Gastrocnemius medialis (tissue), 4 donors: ENCODE data around the gene CSH1. TPM values are rescaled to one million over a fixed set of nuclear protein-coding genes. Genes with fewer than 3 reads are reported as not detected.

Experiments
- ATAC-seq, 2 donors: fragments of 150-250 bp; one replicate each; pipeline ENCODE4 v1.9.1; 2016
- DNase-seq, 2 donors: peaks; one replicate each; pipeline ENCODE4 v3.0.0-alpha.2; 2019
- H3K27ac ChIP-seq, 4 donors: fragments of 200-600 bp; sonication (generic); 1 replicate in 1 of 4; 2 replicates in 3 of 4; pipeline ENCODE4 v1.5.1; 2016 to 2018; ENCODE audit warnings: mild to moderate bottlenecking in 2 of 4, moderate library complexity in 1 of 4
- H3K27me3 ChIP-seq, 3 donors: fragments of 200-600 bp; sonication (generic) in 2 of 3; 1 replicate in 1 of 3; 2 replicates in 2 of 3; pipeline versions ENCODE4 v1.5.1 to v1.6.0; 2016 to 2019; ENCODE audit warnings: mild to moderate bottlenecking in 1 of 3, moderate library complexity in 1 of 3
- H3K36me3 ChIP-seq, 2 donors: fragments of 200-600 bp; sonication (generic) in 1 of 2; one replicate each; pipeline ENCODE4 v1.5.1; 2017 to 2018
- H3K4me1 ChIP-seq, 2 donors: fragments of 200-600 bp; sonication (generic) in 1 of 2; one replicate each; pipeline ENCODE4 v1.5.1; 2016 to 2017; ENCODE audit warnings: mild to moderate bottlenecking in 2 of 2
- H3K4me3 ChIP-seq, 4 donors: fragments of 200-600 bp; sonication (generic) in 3 of 4; 1 replicate in 1 of 4; 2 replicates in 3 of 4; pipeline ENCODE4 v1.5.1; 2016 to 2019; ENCODE audit warnings: mild to moderate bottlenecking in 2 of 4
- H3K9me3 ChIP-seq, 3 donors: fragments of 200-600 bp; sonication (generic) in 2 of 3; 1 replicate in 1 of 3; 2 replicates in 2 of 3; pipeline ENCODE4 v1.5.1; 2016 to 2019
- POLR2A ChIP-seq, 2 donors: fragments of 450-650 bp; IDR thresholded peaks; one replicate each; pipeline ENCODE4 v1.6.1; 2017; ENCODE audit warnings: antibody characterized with exemption in 2 of 2, mild to moderate bottlenecking in 2 of 2, moderate library complexity in 2 of 2
- in situ Hi-C, 4 donors: fragments of 200-750 bp; cut with MboI; loops; one replicate each; pipeline versions ENCODE4 v1.15.0 to v1.8.0; 2017; ENCODE audit warnings: low sequenced_read_pairs in 4 of 4
- intact Hi-C: fragments of 100-400 bp; cut with DNase I; formaldehyde crosslinking; loops from one replicate; pipeline ENCODE4 v1.15.1; 2023; ENCODE audit warnings: low total_unique reads
- total RNA-seq, 4 donors: library from RNA; depleted of rRNA; stranded (reverse); fragments of >200 nt; gene quantifications; one replicate each; pipeline versions ENCODE4 v1.1.0 to v1.2.3, GENCODE V29; 2016
- TF ChIP-seq, protein P1 (sequence below), 5 experiments: fragments of 450-650 bp in 3 of 5; fragments of 200-600 bp in 2 of 5; sonication (generic) in 2 of 5; IDR thresholded peaks in 4 of 5; conservative IDR thresholded peaks in 1 of 5; 1 replicate in 4 of 5; 2 replicates in 1 of 5; pipeline ENCODE4 v1.5.1; 2016 to 2019; ENCODE audit warnings: antibody characterized with exemption in 5 of 5, mild to moderate bottlenecking in 3 of 5, moderate library complexity in 3 of 5

CSH1 gene
- total RNA-seq, 4 donors from 2014 or later, result not detected

DNA sequence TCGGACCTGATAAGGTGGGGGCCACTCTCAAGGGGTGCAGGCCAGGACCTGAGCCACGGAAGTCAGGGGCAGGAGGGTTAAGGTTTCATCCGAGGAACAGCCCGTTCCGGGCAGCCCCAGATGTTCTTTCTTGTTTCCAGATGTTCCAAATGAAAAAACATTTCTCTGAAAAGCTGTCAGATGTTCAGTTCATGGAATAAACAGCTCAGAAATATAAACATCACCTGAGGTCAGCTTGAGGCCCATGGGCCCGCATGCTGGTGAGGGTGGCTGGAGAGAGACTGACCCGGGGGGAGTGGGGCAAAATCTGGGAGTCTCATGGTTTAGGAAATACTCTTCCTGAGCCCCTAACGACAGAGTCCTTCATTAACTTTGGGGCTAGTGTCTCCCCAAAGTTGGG, 37.2 kb upstream of the CSH1 start:
- TF ChIP-seq, protein P1, sequence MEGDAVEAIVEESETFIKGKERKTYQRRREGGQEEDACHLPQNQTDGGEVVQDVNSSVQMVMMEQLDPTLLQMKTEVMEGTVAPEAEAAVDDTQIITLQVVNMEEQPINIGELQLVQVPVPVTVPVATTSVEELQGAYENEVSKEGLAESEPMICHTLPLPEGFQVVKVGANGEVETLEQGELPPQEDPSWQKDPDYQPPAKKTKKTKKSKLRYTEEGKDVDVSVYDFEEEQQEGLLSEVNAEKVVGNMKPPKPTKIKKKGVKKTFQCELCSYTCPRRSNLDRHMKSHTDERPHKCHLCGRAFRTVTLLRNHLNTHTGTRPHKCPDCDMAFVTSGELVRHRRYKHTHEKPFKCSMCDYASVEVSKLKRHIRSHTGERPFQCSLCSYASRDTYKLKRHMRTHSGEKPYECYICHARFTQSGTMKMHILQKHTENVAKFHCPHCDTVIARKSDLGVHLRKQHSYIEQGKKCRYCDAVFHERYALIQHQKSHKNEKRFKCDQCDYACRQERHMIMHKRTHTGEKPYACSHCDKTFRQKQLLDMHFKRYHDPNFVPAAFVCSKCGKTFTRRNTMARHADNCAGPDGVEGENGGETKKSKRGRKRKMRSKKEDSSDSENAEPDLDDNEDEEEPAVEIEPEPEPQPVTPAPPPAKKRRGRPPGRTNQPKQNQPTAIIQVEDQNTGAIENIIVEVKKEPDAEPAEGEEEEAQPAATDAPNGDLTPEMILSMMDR (IDR thresholded peaks at IDR 0.05 in 4 of 5, conservative IDR thresholded peaks at IDR 0.05 in 1 of 5), result no peak
- no peak for TF ChIP-seq POLR2A (IDR thresholded peaks at IDR 0.05)
- DNase-seq (no peak), ATAC-seq (no peak)
- Histone ChIP-seq H3K27me3 (no peaks in the 10 kb centered on the region), H3K27ac (no peak overlapping the region), H3K36me3 (no peaks in the 10 kb centered on the region), H3K4me1 (peaks cover 13 to 21% of the 10 kb centered on the region in 2 donors), H3K9me3 (no peaks in the 10 kb centered on the region), H3K4me3 (no peak overlapping the region)
- in situ Hi-C loops (no loop called here), intact Hi-C loops (no loop called here)

DNA sequence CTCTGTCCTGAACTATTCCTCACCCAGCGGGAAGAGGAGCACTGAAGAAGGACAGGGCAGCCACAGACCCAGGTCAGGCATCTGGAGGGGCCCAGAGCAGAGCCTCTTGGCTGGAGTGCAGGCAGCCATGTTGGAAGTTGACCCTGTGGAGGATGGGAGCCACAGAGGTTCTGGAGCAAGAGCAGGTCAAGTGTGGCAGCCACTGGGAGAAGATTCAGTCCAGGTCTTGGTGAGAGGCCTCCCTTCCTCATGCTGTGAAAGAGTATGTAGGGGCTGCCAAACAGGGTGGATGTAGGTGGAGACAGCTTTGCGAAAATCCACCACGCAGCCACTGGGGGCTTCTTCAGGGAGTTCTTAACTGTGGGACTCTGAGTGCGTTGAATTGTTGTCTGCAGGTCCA, 36.3 kb upstream of the CSH1 start:
- H3K36me3 ChIP-seq, result no peaks in the 10 kb centered on the region
- in situ Hi-C loops, result no loop called here
- no peaks in the 10 kb centered on the region for H3K27me3 ChIP-seq
- H3K9me3 ChIP-seq, result no peaks in the 10 kb centered on the region
- DNase-seq (no peak), ATAC-seq (no peak)
- H3K4me1 ChIP-seq, result peaks cover 13 to 21% of the 10 kb centered on the region in 2 donors
- no peak overlapping the region for H3K4me3 ChIP-seq
- TF ChIP-seq POLR2A (IDR thresholded peaks at IDR 0.05), result no peak
- TF ChIP-seq, protein P1 (IDR thresholded peaks at IDR 0.05 in 4 of 5, conservative IDR thresholded peaks at IDR 0.05 in 1 of 5), result no peak
- intact Hi-C loops, result no loop called here
- H3K27ac ChIP-seq, result peak overlapping the region in 2 of 4 donors; percentile 26 to 65

DNA sequence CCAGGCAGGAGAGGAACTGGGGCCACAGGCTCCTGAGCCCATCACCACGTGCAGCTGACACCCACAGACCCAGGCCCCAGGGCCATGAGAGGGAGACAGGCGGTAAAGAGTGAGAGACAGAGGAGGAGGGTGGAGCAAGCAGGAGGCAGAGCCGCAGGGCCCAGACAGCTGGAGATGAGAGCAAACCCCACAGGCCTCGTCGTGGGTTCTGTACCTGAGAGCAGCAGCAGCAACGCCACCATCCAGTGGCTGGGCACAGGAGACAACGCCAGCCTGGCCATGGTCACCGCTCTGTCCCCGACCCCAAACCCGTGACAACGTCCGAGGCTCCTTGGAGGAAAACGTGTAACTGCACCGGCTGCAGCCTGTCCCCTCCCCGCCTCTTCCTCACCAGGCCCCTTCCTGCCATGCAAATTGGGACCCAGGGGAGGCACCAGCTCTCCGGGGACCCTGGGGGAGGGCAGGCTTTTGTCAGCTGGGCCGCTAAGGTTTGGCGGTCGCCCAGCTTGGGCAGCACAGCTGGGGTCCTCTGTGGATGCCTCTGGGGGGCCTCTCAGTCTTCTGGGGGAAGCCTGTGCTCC, 35.7 kb upstream of the CSH1 start, which contains the start of gene CD79B:
TSS of gene CD79B (minus strand) at position 351 of the 581 bp plus-strand sequence. CDS start at position 281, 70 bp downstream.
- Histone ChIP-seq H3K27ac (peak within 1 kb of the TSS; percentile 59 to 72 (median 66)), H3K4me1 (peaks cover 13 to 21% of the 10 kb centered on the region in 2 donors), H3K27me3 (no peaks in the 10 kb centered on the region), H3K9me3 (no peaks in the 10 kb centered on the region), H3K36me3 (no peaks in the 10 kb centered on the region), H3K4me3 (peak within 1 kb of the TSS in 3 of 4 donors; percentile 17 to 38 (median 27))
- TF ChIP-seq, protein P1 (IDR thresholded peaks at IDR 0.05 in 4 of 5, conservative IDR thresholded peaks at IDR 0.05 in 1 of 5), result no peak
- no peak for TF ChIP-seq POLR2A (IDR thresholded peaks at IDR 0.05)
- intact Hi-C loops (no loop called here), in situ Hi-C loops (no loop called here)
- ATAC-seq (no peak), DNase-seq (no peak)

DNA sequence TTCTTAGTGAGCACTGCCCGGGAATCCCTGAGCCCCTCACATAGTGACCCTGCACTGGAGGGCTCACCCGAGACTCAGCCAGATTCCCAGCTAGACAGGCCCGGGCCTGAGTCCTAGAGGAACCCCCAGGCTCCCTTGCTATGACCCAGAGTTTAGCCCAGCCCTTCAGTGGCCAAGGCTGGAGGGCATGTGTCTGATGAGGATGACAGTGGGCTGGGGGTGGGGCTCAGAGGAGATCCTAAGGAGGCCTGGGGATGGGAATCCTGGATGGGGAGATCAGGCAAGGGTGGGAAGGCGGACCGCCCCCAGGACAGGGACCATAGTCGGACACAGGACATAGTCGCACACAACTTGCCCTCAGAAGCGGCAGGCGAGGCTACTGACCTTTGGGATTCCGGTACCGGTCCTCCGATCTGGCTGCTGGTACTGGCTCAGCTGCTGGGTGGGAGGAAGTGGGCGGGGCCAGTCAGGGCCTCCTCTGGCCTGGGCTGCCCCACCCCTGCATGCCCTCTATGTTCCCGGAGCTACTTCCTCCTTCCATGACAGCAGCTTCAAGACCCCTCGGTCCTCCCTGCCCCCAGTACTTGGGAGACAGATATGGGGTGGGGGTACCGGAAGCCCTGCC, 34.7 kb upstream of the CSH1 start:
- H3K9me3 ChIP-seq, result no peaks in the 10 kb centered on the region
- TF ChIP-seq, protein P1 (IDR thresholded peaks at IDR 0.05 in 4 of 5, conservative IDR thresholded peaks at IDR 0.05 in 1 of 5), result no peak
- no peak for TF ChIP-seq POLR2A (IDR thresholded peaks at IDR 0.05)
- H3K4me1 ChIP-seq, result peaks cover 13 to 21% of the 10 kb centered on the region in 2 donors
- ATAC-seq (peak; percentile 10 to 21), DNase-seq (no peak)
- in situ Hi-C loops (no loop called here), intact Hi-C loops (no loop called here)
- H3K36me3 ChIP-seq, result no peaks in the 10 kb centered on the region
- peak overlapping the region in 2 of 4 donors; percentile 27 to 38 for H3K4me3 ChIP-seq
- peak overlapping the region; percentile 59 to 72 (median 66) for H3K27ac ChIP-seq
- no peaks in the 10 kb centered on the region for H3K27me3 ChIP-seq
